ENCODE measurements around the gene PLXNA4. TPM values are rescaled to one million over a fixed set of nuclear protein-coding genes. Genes with fewer than 3 reads are reported as not detected.

Gene PLXNA4
- total RNA-seq, 1 donor from 2014 or later: 21.7 TPM

DNA sequence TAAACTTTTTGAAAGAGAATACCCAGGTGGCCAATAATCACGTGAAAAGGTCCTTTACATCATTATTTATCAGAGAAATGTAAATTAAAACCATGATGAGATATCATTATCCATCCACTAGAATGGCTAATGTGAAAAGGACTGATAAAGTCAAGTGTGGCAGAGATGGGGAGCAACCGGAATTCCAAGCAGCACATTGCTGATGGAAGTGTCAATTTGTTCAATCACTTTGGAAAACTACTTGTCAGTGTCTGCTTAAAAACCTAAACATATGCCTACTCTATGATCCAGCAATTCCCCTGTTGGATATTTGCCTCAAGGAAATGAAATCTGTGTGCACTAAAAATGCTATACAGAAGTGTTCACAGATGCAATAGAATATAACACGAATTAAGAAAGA, 465.6 kb downstream of the PLXNA4 start:
- H3K36me3 Mint-ChIP-seq (ENCODE audit: low read depth): no peaks in the 10 kb centered on the region
- H3K4me1 Mint-ChIP-seq: peaks cover 20% of the 10 kb centered on the region
- DNase-seq (ENCODE audit: low read depth, low spot score): no peak
- no peak overlapping the region for H3K4me3 Mint-ChIP-seq
- TF ChIP-seq, protein P1, sequence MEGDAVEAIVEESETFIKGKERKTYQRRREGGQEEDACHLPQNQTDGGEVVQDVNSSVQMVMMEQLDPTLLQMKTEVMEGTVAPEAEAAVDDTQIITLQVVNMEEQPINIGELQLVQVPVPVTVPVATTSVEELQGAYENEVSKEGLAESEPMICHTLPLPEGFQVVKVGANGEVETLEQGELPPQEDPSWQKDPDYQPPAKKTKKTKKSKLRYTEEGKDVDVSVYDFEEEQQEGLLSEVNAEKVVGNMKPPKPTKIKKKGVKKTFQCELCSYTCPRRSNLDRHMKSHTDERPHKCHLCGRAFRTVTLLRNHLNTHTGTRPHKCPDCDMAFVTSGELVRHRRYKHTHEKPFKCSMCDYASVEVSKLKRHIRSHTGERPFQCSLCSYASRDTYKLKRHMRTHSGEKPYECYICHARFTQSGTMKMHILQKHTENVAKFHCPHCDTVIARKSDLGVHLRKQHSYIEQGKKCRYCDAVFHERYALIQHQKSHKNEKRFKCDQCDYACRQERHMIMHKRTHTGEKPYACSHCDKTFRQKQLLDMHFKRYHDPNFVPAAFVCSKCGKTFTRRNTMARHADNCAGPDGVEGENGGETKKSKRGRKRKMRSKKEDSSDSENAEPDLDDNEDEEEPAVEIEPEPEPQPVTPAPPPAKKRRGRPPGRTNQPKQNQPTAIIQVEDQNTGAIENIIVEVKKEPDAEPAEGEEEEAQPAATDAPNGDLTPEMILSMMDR (conservative IDR thresholded peaks at IDR 0.05): no peak
- H3K9me3 Mint-ChIP-seq: no peaks in the 10 kb centered on the region
- no peaks in the 10 kb centered on the region for H3K27me3 Mint-ChIP-seq (ENCODE audit: low read depth)
- H3K27ac Mint-ChIP-seq (ENCODE audit: unreplicated experiment): no peak overlapping the region

DNA sequence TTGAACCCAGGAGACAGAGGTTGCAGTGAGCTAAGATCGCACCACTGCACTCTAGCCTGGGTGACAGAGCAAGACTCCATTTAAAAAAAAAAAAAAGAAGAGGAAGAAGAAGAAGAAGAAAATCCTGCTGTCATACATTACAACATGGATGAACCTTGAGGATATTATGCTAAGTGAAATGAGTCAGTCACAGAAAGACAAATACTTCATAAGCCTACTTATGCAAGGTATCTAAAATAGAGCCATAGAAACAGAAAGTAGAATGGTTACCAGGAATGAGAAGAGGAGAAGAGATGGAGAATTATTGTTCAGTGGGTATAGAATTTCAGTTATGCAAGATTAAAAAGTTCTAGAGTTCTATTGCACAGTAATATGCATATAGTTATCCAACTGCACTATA, 466.5 kb downstream of the PLXNA4 start:
- peaks cover 3% of the 10 kb centered on the region for H3K9me3 Mint-ChIP-seq
- no peak overlapping the region for H3K27ac Mint-ChIP-seq (ENCODE audit: unreplicated experiment)
- no peak overlapping the region for H3K4me3 Mint-ChIP-seq
- TF ChIP-seq, protein P1 (conservative IDR thresholded peaks at IDR 0.05): no peak
- no peaks in the 10 kb centered on the region for H3K27me3 Mint-ChIP-seq (ENCODE audit: low read depth)
- no peaks in the 10 kb centered on the region for H3K36me3 Mint-ChIP-seq (ENCODE audit: low read depth)
- peaks cover 20% of the 10 kb centered on the region for H3K4me1 Mint-ChIP-seq
- DNase-seq (ENCODE audit: low read depth, low spot score): no peak

DNA sequence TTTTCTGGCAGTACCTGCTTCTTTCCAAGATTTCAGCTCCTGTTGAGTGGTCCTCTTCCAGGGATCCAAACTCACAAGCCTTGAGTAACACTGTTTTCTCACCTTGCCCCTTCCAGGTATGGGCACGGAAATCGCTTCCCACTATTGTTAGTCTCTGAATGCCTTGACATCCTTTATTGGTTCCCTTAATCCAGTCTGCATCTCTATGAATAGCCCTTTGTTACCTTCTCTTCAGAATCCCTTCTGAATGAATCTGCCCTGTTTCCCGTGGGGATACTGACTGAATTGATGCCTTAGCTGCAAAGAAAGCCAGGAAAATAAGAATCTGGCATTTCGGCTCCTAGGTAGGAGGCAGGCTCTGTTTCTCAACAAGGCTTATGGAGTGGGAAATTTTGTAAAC, 467.7 kb downstream of the PLXNA4 start:
- no peaks in the 10 kb centered on the region for H3K27me3 Mint-ChIP-seq (ENCODE audit: low read depth)
- no peaks in the 10 kb centered on the region for H3K36me3 Mint-ChIP-seq (ENCODE audit: low read depth)
- DNase-seq (ENCODE audit: low read depth, low spot score): no peak
- peaks cover 3% of the 10 kb centered on the region for H3K9me3 Mint-ChIP-seq
- peaks cover 20% of the 10 kb centered on the region for H3K4me1 Mint-ChIP-seq
- no peak overlapping the region for H3K4me3 Mint-ChIP-seq
- no peak overlapping the region for H3K27ac Mint-ChIP-seq (ENCODE audit: unreplicated experiment)
- TF ChIP-seq, protein P1 (conservative IDR thresholded peaks at IDR 0.05): no peak

DNA sequence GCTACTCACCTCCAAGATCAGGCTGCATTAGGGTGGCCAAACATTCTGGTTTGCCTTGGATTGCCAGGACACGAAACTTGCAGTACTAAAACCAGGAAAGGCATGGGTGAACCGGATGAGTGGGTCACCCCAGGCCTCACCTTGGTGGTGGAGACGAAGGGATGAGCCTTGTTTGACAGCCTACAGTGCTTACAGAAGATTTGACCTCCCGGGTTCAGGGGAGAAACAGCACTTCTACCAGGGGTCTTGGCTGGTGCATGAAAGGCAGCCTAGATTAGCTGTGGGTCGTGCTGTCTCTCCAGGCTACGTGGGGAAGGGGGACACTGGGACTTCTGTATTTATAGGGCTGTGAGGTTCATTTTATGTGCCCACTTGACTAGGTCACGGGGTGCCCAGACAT, 469.8 kb downstream of the PLXNA4 start:
- H3K36me3 Mint-ChIP-seq (ENCODE audit: low read depth): no peaks in the 10 kb centered on the region
- peaks cover 3% of the 10 kb centered on the region for H3K9me3 Mint-ChIP-seq
- no peak overlapping the region for H3K4me3 Mint-ChIP-seq
- no peak overlapping the region for H3K27ac Mint-ChIP-seq (ENCODE audit: unreplicated experiment)
- TF ChIP-seq, protein P1 (conservative IDR thresholded peaks at IDR 0.05): no peak
- DNase-seq (ENCODE audit: low read depth, low spot score): no peak
- no peaks in the 10 kb centered on the region for H3K27me3 Mint-ChIP-seq (ENCODE audit: low read depth)
- peaks cover 8% of the 10 kb centered on the region for H3K4me1 Mint-ChIP-seq

DNA sequence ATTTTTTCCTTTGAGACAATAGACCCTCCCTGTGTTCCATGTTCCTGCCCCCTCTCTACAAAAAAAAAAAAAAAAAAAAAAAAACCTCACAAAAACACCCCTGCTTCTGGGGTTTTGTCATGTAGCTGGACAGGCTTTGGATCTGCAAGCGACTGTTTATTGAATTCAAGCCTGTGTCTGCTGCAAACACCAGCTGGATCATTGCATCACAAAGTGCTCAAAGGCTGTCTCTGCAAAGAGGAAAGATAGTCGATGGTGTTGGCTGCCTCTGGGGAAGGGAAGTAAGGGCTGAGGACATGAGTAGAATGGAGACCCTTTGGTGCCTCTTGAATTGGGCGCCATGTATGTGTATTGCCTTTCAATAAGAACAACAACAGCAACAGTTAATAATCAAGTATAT, 471.2 kb downstream of the PLXNA4 start:
- H3K36me3 Mint-ChIP-seq (ENCODE audit: low read depth): no peaks in the 10 kb centered on the region
- peaks cover 3% of the 10 kb centered on the region for H3K27me3 Mint-ChIP-seq (ENCODE audit: low read depth)
- TF ChIP-seq, protein P1 (conservative IDR thresholded peaks at IDR 0.05): no peak
- DNase-seq (ENCODE audit: low read depth, low spot score): no peak
- H3K4me1 Mint-ChIP-seq: peaks cover 8% of the 10 kb centered on the region
- H3K27ac Mint-ChIP-seq (ENCODE audit: unreplicated experiment): no peak overlapping the region
- no peak overlapping the region for H3K4me3 Mint-ChIP-seq
- H3K9me3 Mint-ChIP-seq: peaks cover 3% of the 10 kb centered on the region

DNA sequence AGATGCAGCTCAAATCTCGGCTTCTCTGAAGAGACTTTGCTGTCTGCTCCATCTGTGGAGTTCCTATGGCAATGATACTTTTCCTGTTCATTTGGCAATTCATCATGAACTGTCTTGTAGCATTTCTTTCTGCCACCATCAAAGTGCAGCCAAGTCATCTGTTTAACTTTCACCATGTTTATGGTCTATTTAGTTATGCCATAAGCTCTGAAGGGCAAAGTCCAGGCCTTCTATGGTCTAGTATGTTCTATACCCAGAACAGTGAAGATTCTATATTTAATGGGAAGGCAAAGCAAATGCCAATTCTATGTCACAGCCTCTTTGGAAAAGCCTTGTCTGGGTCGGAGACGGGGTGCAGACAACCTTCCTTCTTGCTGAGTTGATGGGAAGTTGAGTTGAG, 472.6 kb downstream of the PLXNA4 start:
- Mint-ChIP-seq H3K9me3 (peaks cover 3% of the 10 kb centered on the region), H3K27me3 (ENCODE audit: low read depth) (peaks cover 3% of the 10 kb centered on the region), H3K4me1 (peaks cover 4% of the 10 kb centered on the region), H3K4me3 (no peak overlapping the region), H3K36me3 (ENCODE audit: low read depth) (no peaks in the 10 kb centered on the region), H3K27ac (ENCODE audit: unreplicated experiment) (no peak overlapping the region)
- no peak for DNase-seq (ENCODE audit: low read depth, low spot score)
- TF ChIP-seq, protein P1 (conservative IDR thresholded peaks at IDR 0.05): no peak
